ENCODE measurements around the gene MVB12B.

- TF ChIP-seq CTCF (IDR thresholded peaks at IDR 0.05; ENCODE audit: poor library complexity, severe bottlenecking) (no peak), EZH2 (IDR thresholded peaks at IDR 0.05; ENCODE audit: borderline replicate concordance, insufficient read depth, low read length, poor library complexity, severe bottlenecking) (no peak), RAD21 (conservative IDR thresholded peaks at IDR 0.05) (no peak), MXI1 (conservative IDR thresholded peaks at IDR 0.05; ENCODE audit: poor library complexity, severe bottlenecking) (no peak), SMC3 (conservative IDR thresholded peaks at IDR 0.05; ENCODE audit: poor library complexity) (no peak), POLR2AphosphoS5 (IDR thresholded peaks at IDR 0.05) (no peak)
Observed at GRCh38 chr9:126430124-126430523, 103.5 kb downstream of the MVB12B start.
